Parathyroid adenoma (tissue), 2 donors: Measurements from ENCODE around the gene BBIP1.

Experiments used
- H2AFZ ChIP-seq: fragments of 300-600 bp; sonication (generic); one replicate; pipeline ENCODE4 v1.7.0; 2017; ENCODE audit warnings: antibody characterized with exemption, mild to moderate bottlenecking
- H3K27ac ChIP-seq: fragments of 300-600 bp; sonication (generic); one replicate; pipeline ENCODE4 v1.7.0; 2017
- H3K27me3 ChIP-seq: fragments of 300-600 bp; sonication (generic); one replicate; pipeline ENCODE4 v1.7.0; 2017; ENCODE audit warnings: low read length; ENCODE audit not compliant: control insufficient read depth, insufficient read depth
- H3K36me3 ChIP-seq: fragments of 300-600 bp; sonication (generic); one replicate; pipeline ENCODE4 v1.7.0; 2017; ENCODE audit warnings: low read length; ENCODE audit not compliant: control insufficient read depth, insufficient read depth
- H3K4me1 ChIP-seq: fragments of 300-600 bp; sonication (generic); one replicate; pipeline ENCODE4 v1.7.0; 2017; ENCODE audit warnings: control low read depth
- H3K4me2 ChIP-seq: fragments of 300-600 bp; sonication (generic); one replicate; pipeline ENCODE4 v1.7.0; 2017; ENCODE audit warnings: low read length
- H3K4me3 ChIP-seq: fragments of 300-600 bp; sonication (generic); one replicate; pipeline ENCODE4 v1.7.0; 2017; ENCODE audit warnings: low read depth, low read length
- H3K79me2 ChIP-seq: fragments of 300-600 bp; sonication (generic); one replicate; pipeline ENCODE4 v1.7.0; 2017; ENCODE audit warnings: control low read depth
- H3K9ac ChIP-seq: fragments of 300-600 bp; sonication (generic); one replicate; pipeline ENCODE4 v1.7.0; 2017; ENCODE audit warnings: mild to moderate bottlenecking
- H3K9me3 ChIP-seq: fragments of 300-600 bp; sonication (generic); one replicate; pipeline ENCODE4 v1.7.0; 2017; ENCODE audit warnings: low read length; ENCODE audit not compliant: control insufficient read depth
- CTCF ChIP-seq: fragments of 300-600 bp; sonication (generic); IDR thresholded peaks from one replicate; pipeline ENCODE4 v1.7.0; 2017; ENCODE audit warnings: antibody characterized with exemption, mild to moderate bottlenecking
- donor health status: primary hyperparathyroidism.

BBIP1 gene

DNA sequence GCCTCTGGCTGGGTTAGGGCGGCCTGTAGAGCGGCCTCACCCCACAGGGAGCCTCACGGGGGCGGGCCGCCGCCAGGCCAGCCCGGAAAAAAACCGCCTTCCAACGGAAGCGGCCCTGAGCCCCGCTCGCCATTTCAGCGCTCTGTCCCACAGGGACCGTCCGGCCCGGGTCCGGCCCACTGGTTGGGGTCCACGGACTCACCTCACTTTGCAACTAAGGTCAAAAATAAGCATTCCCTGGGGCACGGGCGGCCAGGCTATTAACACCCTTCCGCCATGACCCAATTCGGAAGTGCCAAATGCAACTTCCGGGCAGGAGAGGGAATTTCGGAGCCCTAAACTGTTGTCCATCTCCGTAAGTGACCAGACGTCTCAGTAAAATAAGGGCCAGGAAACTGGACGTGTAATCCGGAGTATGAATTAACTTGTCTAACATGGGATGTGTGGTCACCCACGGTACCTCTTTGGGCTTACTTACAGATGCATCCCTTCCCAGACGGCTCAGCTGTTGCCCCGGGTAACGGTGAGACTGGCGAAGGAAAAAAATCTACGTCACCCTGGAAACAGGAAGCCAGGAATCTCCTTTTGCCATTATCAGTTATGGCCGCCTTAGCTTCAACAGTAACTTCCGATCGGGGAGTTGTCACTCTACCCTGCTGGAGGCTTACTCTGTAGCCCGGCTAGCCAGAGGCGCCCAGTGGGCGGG lies at the start of gene BBIP1:
Gene BBIP1, minus strand, starts transcription at position 538 of the 706 bp plus-strand sequence. CDS start 1,023 bp downstream, outside the sequence.
- peak within 1 kb of the TSS; percentile 89 for H3K4me3 ChIP-seq
- peak; percentile 7 for TF ChIP-seq CTCF
- no peaks in the 10 kb centered on the region for H3K9me3 ChIP-seq
- H3K27ac ChIP-seq: peak within 1 kb of the TSS; percentile 99
- no peaks in the 10 kb centered on the region for H3K36me3 ChIP-seq
- H3K4me2 ChIP-seq: peak within 1 kb of the TSS; percentile 97
- peaks cover 3% of the 10 kb centered on the region for H3K79me2 ChIP-seq
- H3K9ac ChIP-seq: peak within 1 kb of the TSS; percentile 78
- H3K27me3 ChIP-seq: no peaks in the 10 kb centered on the region
- H3K4me1 ChIP-seq: peaks cover 30% of the 10 kb centered on the region
- H2AFZ ChIP-seq: peak within 1 kb of the TSS; percentile 87

DNA sequence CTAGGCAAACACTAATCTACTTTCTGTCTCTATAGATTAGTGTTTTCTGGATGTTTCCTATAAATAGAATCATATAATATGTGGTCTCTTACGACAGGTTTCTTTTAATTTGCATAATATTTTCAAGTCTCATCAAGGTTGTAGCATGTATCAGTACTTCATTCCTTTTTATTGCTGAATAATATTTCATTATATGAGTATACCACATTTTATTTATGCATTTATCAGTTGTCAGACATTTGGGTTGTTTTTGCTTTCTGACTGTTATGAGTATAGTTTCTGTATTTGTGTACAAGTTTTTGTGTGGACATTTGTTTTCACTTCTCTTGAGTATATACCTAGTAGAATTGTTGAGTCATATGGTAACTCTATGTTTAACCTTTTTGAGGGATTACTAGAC lies 48.7 kb upstream of the BBIP1 start:
- Histone ChIP-seq H3K79me2 (peaks cover 14% of the 10 kb centered on the region), H3K4me3 (no peak overlapping the region), H3K9me3 (no peaks in the 10 kb centered on the region), H3K9ac (no peak overlapping the region), H3K27me3 (no peaks in the 10 kb centered on the region), H3K4me2 (no peak overlapping the region), H3K4me1 (peaks cover 3% of the 10 kb centered on the region), H3K27ac (no peak overlapping the region), H3K36me3 (no peaks in the 10 kb centered on the region), H2AFZ (no peak overlapping the region)
- TF ChIP-seq CTCF: no peak

DNA sequence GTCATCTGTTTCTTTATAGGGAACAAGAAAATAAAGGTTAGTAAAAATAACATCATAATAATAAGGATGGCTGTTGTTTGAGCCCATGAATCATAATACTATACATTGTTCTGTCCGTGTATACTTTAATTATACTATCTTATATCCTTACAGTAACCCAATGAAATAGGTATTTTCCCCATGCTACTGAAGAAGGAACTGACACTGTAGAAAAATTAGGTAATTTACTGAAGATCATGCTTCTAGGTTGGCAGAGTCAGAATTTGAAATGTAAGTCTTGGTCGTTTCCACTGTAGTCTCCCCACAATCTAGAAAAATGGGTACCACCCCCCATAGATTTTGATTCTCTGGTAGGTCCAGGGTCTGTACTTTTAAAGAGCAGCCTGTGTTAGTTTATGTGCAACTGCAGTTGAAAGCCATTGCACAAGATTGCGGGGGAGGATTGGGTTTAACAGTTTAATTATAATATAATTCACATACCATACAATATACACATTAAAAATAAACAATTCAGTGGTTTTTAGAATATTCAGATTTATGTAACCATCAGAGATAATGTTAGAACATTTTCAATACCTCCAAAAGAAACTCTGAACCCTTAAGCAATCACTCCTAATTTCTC lies 48.1 kb upstream of the BBIP1 start:
- no peaks in the 10 kb centered on the region for H3K36me3 ChIP-seq
- no peak overlapping the region for H3K9ac ChIP-seq
- no peak for TF ChIP-seq CTCF
- H2AFZ ChIP-seq: no peak overlapping the region
- no peak overlapping the region for H3K4me2 ChIP-seq
- peaks cover 3% of the 10 kb centered on the region for H3K4me1 ChIP-seq
- H3K9me3 ChIP-seq: no peaks in the 10 kb centered on the region
- H3K79me2 ChIP-seq: peaks cover 13% of the 10 kb centered on the region
- no peak overlapping the region for H3K27ac ChIP-seq
- no peak overlapping the region for H3K4me3 ChIP-seq
- H3K27me3 ChIP-seq: no peaks in the 10 kb centered on the region

DNA sequence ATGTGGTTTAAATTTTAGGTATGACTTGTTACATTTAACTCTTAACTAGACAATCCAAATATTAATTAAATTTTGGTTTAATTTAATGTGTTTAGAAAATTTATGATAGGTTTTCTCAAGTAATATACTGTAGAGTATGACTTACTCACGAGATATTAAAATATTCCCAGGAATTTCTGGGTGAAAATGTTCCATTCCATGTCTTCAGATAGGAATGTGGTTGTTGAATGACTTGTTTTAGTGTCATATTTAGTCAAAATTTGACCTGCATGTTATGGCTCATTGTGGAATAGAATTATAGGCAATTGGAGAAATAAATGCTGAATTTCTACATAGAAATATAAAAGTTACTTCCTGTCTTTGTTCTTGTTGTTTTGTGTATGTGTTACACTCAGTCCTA lies 47.2 kb upstream of the BBIP1 start:
- H3K79me2 ChIP-seq: peaks cover 11% of the 10 kb centered on the region
- H3K27ac ChIP-seq: no peak overlapping the region
- no peaks in the 10 kb centered on the region for H3K27me3 ChIP-seq
- no peaks in the 10 kb centered on the region for H3K9me3 ChIP-seq
- no peak for TF ChIP-seq CTCF
- H3K4me2 ChIP-seq: no peak overlapping the region
- H3K4me3 ChIP-seq: no peak overlapping the region
- no peak overlapping the region for H2AFZ ChIP-seq
- no peak overlapping the region for H3K9ac ChIP-seq
- peaks cover 3% of the 10 kb centered on the region for H3K4me1 ChIP-seq
- H3K36me3 ChIP-seq: no peaks in the 10 kb centered on the region

- no peak overlapping the region for H3K27ac ChIP-seq
- peaks cover 14% of the 10 kb centered on the region for H3K79me2 ChIP-seq
- peaks cover 3% of the 10 kb centered on the region for H3K4me1 ChIP-seq
- no peak overlapping the region for H3K9ac ChIP-seq
- H3K36me3 ChIP-seq: no peaks in the 10 kb centered on the region
- H3K4me3 ChIP-seq: no peak overlapping the region
- H2AFZ ChIP-seq: no peak overlapping the region
- no peak overlapping the region for H3K4me2 ChIP-seq
- H3K9me3 ChIP-seq: no peaks in the 10 kb centered on the region
- TF ChIP-seq CTCF: no peak
- H3K27me3 ChIP-seq: no peaks in the 10 kb centered on the region
Observed at GRCh38 chr10:110965216-110965615, 46.2 kb upstream of the BBIP1 start.
